Subcutaneous adipose tissue (tissue), 4 donors: ENCODE results near the gene GNAT1. TPM values are rescaled to one million over a fixed set of nuclear protein-coding genes. Genes with fewer than 3 reads are reported as not detected.

Source experiments
- total RNA-seq, 4 donors: library from RNA; depleted of rRNA; stranded (reverse); fragments of >200 nt; gene quantifications; one replicate each; pipeline ENCODE4 v1.1.0, GENCODE V29; 2016
- TF ChIP-seq, protein P1 (sequence below): fragments of 450-650 bp; IDR thresholded peaks from one replicate; pipeline ENCODE4 v1.5.1; 2016; ENCODE audit warnings: low read depth, mild to moderate bottlenecking, control low read depth, antibody characterized with exemption, moderate library complexity

The GNAT1 gene
- total RNA-seq, 4 donors from 2014 or later: not detected

DNA sequence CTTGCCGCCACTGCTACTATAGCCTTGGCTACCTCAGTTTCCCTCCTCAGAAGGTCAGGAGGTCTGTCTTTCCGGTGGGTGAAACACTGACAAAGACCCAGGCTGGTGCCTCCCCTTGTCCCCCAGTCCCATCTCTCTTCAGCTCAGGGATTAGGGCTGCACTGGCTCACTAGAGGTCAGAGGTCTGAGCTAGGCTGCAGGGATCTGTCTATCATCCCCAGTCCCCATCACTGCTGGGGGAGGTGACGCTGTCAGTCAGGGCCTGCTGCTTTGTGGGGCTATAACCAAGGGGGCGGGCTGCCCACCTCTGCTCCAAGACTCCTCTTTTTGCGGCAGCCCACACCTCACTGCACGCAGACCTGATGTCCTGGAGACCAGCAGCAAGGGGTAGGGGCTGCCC lies 22.6 kb upstream of the GNAT1 start:
- TF ChIP-seq, protein P1, sequence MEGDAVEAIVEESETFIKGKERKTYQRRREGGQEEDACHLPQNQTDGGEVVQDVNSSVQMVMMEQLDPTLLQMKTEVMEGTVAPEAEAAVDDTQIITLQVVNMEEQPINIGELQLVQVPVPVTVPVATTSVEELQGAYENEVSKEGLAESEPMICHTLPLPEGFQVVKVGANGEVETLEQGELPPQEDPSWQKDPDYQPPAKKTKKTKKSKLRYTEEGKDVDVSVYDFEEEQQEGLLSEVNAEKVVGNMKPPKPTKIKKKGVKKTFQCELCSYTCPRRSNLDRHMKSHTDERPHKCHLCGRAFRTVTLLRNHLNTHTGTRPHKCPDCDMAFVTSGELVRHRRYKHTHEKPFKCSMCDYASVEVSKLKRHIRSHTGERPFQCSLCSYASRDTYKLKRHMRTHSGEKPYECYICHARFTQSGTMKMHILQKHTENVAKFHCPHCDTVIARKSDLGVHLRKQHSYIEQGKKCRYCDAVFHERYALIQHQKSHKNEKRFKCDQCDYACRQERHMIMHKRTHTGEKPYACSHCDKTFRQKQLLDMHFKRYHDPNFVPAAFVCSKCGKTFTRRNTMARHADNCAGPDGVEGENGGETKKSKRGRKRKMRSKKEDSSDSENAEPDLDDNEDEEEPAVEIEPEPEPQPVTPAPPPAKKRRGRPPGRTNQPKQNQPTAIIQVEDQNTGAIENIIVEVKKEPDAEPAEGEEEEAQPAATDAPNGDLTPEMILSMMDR: no peak

DNA sequence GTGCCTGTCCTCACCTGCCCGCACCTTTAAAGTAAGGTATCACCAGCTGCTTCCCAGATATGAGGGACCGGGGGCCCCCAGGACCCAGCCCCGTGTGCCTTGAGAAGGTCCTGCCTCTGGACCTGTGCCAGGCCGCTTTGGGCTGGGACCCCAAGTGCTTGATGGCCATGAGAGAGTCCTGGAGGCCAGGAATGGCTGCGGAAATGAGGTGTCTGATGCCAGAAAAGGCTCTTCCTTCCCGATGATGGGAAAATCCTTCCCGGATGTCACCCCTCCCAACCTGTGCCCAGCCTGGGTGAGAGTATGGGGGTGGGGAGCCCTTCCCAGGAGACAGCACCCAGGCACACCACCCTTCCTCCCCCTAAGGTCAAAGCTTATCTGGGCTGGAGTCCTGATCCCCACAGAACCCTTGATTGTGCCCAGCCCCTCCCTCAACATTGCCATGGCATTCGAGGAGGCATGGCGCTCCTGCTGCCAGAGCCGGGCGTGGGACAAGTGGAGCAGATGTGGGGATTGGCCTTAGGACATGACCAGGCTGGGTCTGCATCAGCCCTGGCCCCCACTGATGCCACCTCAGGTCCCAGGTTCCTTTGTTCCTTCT lies 22.1 kb upstream of the GNAT1 start:
- TF ChIP-seq, protein P1: no peak

DNA sequence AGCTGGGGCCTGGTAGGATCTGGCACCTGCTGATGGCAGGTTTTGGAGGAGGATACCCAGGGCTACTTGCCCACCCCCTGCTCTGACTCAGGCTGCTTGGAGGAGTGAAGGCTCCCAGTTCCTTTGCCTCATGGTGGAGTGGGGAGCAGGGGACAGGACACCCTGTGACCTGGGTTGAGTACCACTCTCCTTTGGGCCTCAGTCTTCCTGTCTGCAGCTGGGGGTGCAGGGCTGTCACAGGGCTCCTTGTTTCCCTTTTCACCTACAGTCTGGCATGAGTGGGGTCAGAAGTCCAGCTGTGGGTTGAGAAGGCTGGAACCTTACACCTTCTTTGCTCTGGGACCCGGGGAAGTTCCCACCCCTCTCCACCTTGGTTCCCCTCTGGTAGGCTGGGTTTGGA lies 21.6 kb upstream of the GNAT1 start:
- TF ChIP-seq, protein P1: no peak

DNA sequence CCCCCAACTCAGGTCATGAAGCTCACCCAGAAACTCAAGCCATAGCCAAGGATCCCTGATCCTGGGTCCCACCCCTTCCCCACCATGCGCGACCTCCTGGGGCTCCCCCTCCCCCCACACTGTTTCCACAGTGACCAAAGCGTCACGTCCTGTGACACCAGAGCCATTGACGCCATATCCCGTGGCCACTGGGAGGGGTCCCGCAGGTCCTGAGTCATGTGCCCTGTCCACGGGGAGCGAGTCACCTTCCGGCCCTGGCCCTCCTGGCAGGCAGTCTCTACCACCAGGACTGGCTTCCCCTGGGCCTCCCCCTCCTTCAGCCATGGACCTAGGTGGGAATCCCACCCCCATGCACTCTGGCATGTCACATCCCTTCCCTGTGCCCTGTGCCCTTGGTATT lies 20.7 kb upstream of the GNAT1 start:
- TF ChIP-seq, protein P1: no peak

DNA sequence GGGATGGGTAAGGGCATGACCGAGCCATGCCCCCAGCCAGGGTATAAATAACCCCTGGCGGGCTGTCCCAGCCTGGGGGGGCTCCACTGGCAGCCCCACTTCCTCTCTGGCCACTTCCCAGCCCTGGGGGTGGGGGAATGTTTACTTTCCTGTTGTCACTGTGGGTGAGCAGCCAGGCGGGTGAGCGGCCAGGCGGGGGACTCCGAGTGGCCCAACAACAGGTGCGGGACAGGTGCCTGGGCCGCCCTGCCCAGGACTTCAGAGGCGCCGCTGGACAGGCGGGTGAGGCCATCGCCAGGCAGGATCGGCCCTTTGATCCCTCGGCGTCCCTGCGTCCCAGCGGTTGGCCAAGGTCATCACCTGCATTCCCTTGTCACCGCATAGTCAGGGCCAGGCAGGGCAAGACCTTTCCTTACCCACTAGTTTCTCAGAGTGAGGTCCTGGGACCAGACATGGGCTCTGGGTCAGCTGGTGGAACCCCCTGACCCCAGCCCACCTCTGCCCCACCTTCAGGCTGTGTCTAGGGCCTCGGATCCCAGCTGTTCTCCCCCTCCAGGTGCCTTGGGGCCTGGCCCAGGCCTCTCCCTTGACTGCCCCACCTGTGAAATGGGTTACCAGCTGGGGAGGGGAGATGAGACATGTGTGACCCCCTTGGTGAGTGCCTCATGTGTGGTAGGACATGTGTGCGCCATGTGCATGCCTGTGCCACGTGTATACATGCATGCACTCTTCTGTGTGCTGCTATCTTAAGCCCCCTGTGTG lies 19.7 kb upstream of the GNAT1 start:
- TF ChIP-seq, protein P1: no peak

DNA sequence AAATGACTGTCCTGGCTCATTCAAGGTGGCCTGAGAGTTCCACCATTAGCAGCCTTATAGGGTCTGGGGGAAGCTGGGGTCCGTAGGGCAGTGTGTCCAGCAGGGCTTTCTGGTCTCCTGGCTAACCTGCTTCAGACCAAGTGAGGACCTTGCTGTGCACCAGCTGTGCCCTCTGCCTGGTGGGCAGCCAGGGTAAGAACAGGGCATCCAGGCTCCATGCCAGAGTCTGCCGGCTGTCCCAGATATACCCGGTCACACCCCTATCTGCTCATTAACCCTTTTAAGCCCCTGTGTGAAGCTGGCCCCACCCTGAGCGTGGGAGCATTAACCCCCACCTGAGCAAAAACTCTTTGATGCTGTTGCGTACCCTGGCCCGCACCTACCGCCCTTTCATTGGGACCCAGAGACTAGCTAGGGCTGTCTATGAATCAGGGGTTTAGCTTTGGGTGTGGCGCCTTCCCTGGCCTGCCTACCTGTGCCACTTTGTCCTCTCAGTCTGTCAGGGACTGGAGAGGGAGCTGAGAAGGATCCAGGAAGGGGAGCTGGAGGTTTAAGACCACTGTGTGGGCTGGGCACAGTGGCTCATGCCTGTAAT lies 18.7 kb upstream of the GNAT1 start:
- TF ChIP-seq, protein P1: no peak
